HG02763 (cell line): ENCODE data around the gene ZNF22.

Experiments used
- ATAC-seq: cut with Tn5 transposase; IDR thresholded peaks from one replicate; pipeline ENCODE4 v1.9.1; 2021; ENCODE audit warnings: mild to moderate bottlenecking, moderate library complexity; ENCODE audit not compliant: unreplicated experiment

The ZNF22 gene

GRCh38 chr10:44963772-44964633 is 36.7 kb upstream of the ZNF22 start:
- no peak for ATAC-seq

GRCh38 chr10:44965104-44965503 is 35.6 kb upstream of the ZNF22 start:
- no peak for ATAC-seq

GRCh38 chr10:44965651-44966097 is 35.0 kb upstream of the ZNF22 start:
- peak; percentile 28 for ATAC-seq

GRCh38 chr10:44966129-44966815 is 34.5 kb upstream of the ZNF22 start:
- ATAC-seq, result peak; percentile 27

GRCh38 chr10:44966816-44967509 is 33.8 kb upstream of the ZNF22 start:
- ATAC-seq, result no peak

GRCh38 chr10:44967616-44968015 is 33.1 kb upstream of the ZNF22 start:
- no peak for ATAC-seq

GRCh38 chr10:44968091-44968490 is 32.6 kb upstream of the ZNF22 start:
- ATAC-seq, result no peak

- no peak for ATAC-seq
Measured at GRCh38 chr10:44968500-44969400, 32.0 kb upstream of the ZNF22 start.

- no peak for ATAC-seq
Measured at GRCh38 chr10:44969854-44970253, 30.9 kb upstream of the ZNF22 start.

GRCh38 chr10:44970812-44971395 is 29.8 kb upstream of the ZNF22 start:
- no peak for ATAC-seq

- no peak for ATAC-seq
Measured at GRCh38 chr10:44971434-44971833, 29.3 kb upstream of the ZNF22 start.

- ATAC-seq, result no peak
Measured at GRCh38 chr10:44971935-44972757, 28.6 kb upstream of the ZNF22 start.

- no peak for ATAC-seq
Measured at GRCh38 chr10:44972874-44973306, 27.8 kb upstream of the ZNF22 start.

GRCh38 chr10:44973323-44974081 is 27.2 kb upstream of the ZNF22 start:
- no peak for ATAC-seq

GRCh38 chr10:44974082-44974627 is 26.6 kb upstream of the ZNF22 start:
- no peak for ATAC-seq

- ATAC-seq, result peak; percentile 74
Measured at GRCh38 chr10:44974628-44975430, 25.9 kb upstream of the ZNF22 start.
